A549 (cell line): ENCODE data around the gene PGBD5. TPM values are rescaled to one million over a fixed set of nuclear protein-coding genes. Genes with fewer than 3 reads are reported as not detected.

Experiments used
- ATAC-seq, 2 experiments: fragments of 200-7000 bp in 1 of 2; fragments of >200 bp in 1 of 2; cut with Nextera tagmentation in 1 of 2; cut with Tn5 transposase in 1 of 2; 3 replicates each; pipeline versions ENCODE4 v1.8.0 to v1.9.1; 2018 to 2020; ENCODE audit warnings: mild to moderate bottlenecking in 1 of 2, moderate library complexity in 1 of 2
- CTCF ChIA-PET: fragments of 300-600 bp; sonication (Branson Sonifier 250); formaldehyde crosslinking; extraction: SDS; loops from one replicate; lab custom pipeline; 2021; ENCODE audit warnings: antibody characterized with exemption, inconsistent platforms; lab: Yijun Ruan, JAX
- POLR2A ChIA-PET: fragments of 350-600 bp; formaldehyde crosslinking; extraction: SDS; loops from one replicate; lab custom pipeline; 2021; ENCODE audit warnings: antibody characterized with exemption, inconsistent platforms; lab: Yijun Ruan, JAX
- DNase-seq, 2 experiments: peaks; one replicate each; pipeline versions ENCODE4 v3.0.0 to v3.0.0-alpha.2; 2011 to 2016; ENCODE audit warnings: low read depth in 1 of 2, low spot score in 1 of 2
- FAIRE-seq: peaks from 2 replicates; lab custom pipeline; 2011; peaks lifted over from hg19 to GRCh38; lab: Jason Lieb, UNC
- H3K27ac ChIP-seq, 2 experiments: fragments of >200 bp; sonication (Bioruptor Twin); formaldehyde crosslinking; 3 replicates each; pipeline ENCODE4 v1.5.1; 2016 to 2017
- H3K4me1 ChIP-seq: fragments of >200 bp; sonication (Bioruptor Twin); formaldehyde crosslinking; 3 replicates; pipeline ENCODE4 v1.6.1; 2016
- H3K4me2 ChIP-seq: fragments of >200 bp; sonication (Bioruptor Twin); formaldehyde crosslinking; 3 replicates; pipeline ENCODE4 v1.6.1; 2016
- H3K4me3 ChIP-seq: fragments of >200 bp; sonication (Bioruptor Twin); formaldehyde crosslinking; 3 replicates; pipeline ENCODE4 v1.5.1; 2016
- H3K9me3 ChIP-seq: fragments of >200 bp; sonication (Bioruptor Twin); formaldehyde crosslinking; 3 replicates; pipeline ENCODE4 v1.6.1; 2016
- CBX2 ChIP-seq: fragments of 200-600 bp; sonication (generic); IDR thresholded peaks from 2 replicates; pipeline ENCODE4 v1.6.1; 2016; ENCODE audit warnings: low read depth, mild to moderate bottlenecking, borderline replicate concordance
- CHD4 ChIP-seq: fragments of 200-600 bp; sonication (generic); IDR thresholded peaks from 2 replicates; pipeline ENCODE4 v1.6.1; 2016; ENCODE audit warnings: antibody characterized with exemption, mild to moderate bottlenecking, borderline replicate concordance
- EHMT2 ChIP-seq: fragments of 200-600 bp; sonication (generic); IDR thresholded peaks from 2 replicates; pipeline ENCODE4 v1.6.1; 2016; ENCODE audit warnings: antibody characterized with exemption, low read depth, mild to moderate bottlenecking, moderate library complexity
- EP300 ChIP-seq, 2 experiments: fragments of >200 bp; sonication (Bioruptor Twin); formaldehyde crosslinking; IDR thresholded peaks; 2 replicates in 1 of 2; 3 replicates in 1 of 2; pipeline ENCODE4 v1.6.1; 2016 to 2017
- ESRRA ChIP-seq: fragments of 150-350 bp; IDR thresholded peaks from 2 replicates; pipeline ENCODE4 v1.6.1; 2014; ENCODE audit warnings: mild to moderate bottlenecking, low read length, borderline replicate concordance
- HEYL ChIP-seq: fragments of 250-450 bp; sonication (Bioruptor Pico); IDR thresholded peaks from 2 replicates; pipeline ENCODE4 v1.8.0; 2021; ENCODE audit warnings: mild to moderate bottlenecking, moderate library complexity
- JUNB ChIP-seq: fragments of >200 bp; sonication (Bioruptor Twin); formaldehyde crosslinking; IDR thresholded peaks from 2 replicates; pipeline ENCODE4 v1.6.1; 2016
- NR3C1 ChIP-seq: fragments of >200 bp; sonication (Bioruptor Twin); formaldehyde crosslinking; IDR thresholded peaks from 3 replicates; pipeline ENCODE4 v1.6.1; 2017
- RAD21 ChIP-seq, 2 experiments: fragments of >200 bp in 1 of 2; sonication (Bioruptor Twin) in 1 of 2; formaldehyde crosslinking in 1 of 2; IDR thresholded peaks in 1 of 2; conservative IDR thresholded peaks in 1 of 2; 2 replicates in 1 of 2; 3 replicates in 1 of 2; pipeline ENCODE4 v1.6.1; 2012 to 2018; ENCODE audit warnings: inconsistent platforms in 1 of 2
- RARB ChIP-seq: fragments of 250-450 bp; sonication (Bioruptor Pico); IDR thresholded peaks from 2 replicates; pipeline ENCODE4 v1.8.0; 2021; ENCODE audit warnings: mild to moderate bottlenecking, moderate library complexity
- RNF2 ChIP-seq: fragments of 200-600 bp; sonication (generic); IDR thresholded peaks from 2 replicates; pipeline ENCODE4 v1.6.1; 2016; ENCODE audit warnings: low read depth, mild to moderate bottlenecking, antibody characterized with exemption, moderate library complexity, borderline replicate concordance
- SREBF2 ChIP-seq: fragments of 450-650 bp; IDR thresholded peaks from 2 replicates; pipeline ENCODE4 v1.6.1; 2014; ENCODE audit warnings: mild to moderate bottlenecking, moderate library complexity
- TFCP2L1 ChIP-seq: fragments of 250-450 bp; sonication (Bioruptor Pico); IDR thresholded peaks from 2 replicates; pipeline ENCODE4 v1.5.0; 2021; ENCODE audit warnings: mild to moderate bottlenecking
- ZSCAN20 ChIP-seq: fragments of 250-450 bp; sonication (Bioruptor Pico); IDR thresholded peaks from 2 replicates; pipeline ENCODE4 v1.8.0; 2022; ENCODE audit warnings: mild to moderate bottlenecking, moderate library complexity
- WGBS: methylation state at CpG from one replicate; pipeline ENCODE4 v1.1.6; 2017; ENCODE audit errors: missing lambda C conversion rate; 5-methylcytosine and 5-hydroxymethylcytosine counted together
- polyA plus RNA-seq, 4 experiments: library from polyadenylated mRNA; depleted of rRNA in 3 of 4; stranded (reverse); fragments of >200 nt; fragmentation: RNase III in 1 of 4; extraction: RNeasy Plus Mini Kit Qiagen cat#74134 plus additional on column Dnase treatment in 1 of 4; gene quantifications; 2 replicates in 3 of 4; 3 replicates in 1 of 4; pipeline ENCODE4 v1.2.3, GENCODE V29; 2011 to 2017
- TF ChIP-seq, protein P1 (sequence below): fragments of 150-350 bp; IDR thresholded peaks from 2 replicates; pipeline ENCODE4 v1.6.1; 2014; ENCODE audit warnings: low read depth, mild to moderate bottlenecking, low read length
- TF ChIP-seq, protein P2 (sequence below): fragments of >200 bp; sonication (Bioruptor Twin); formaldehyde crosslinking; IDR thresholded peaks from 3 replicates; pipeline ENCODE4 v1.6.1; 2016
- TF ChIP-seq, protein P3 (sequence below): IDR thresholded peaks from 2 replicates; pipeline ENCODE4 v1.6.1; 2012; ENCODE audit warnings: low read depth, borderline replicate concordance
- TF ChIP-seq, protein P4 (sequence below): fragments of 200-600 bp; sonication (generic); IDR thresholded peaks from 2 replicates; pipeline ENCODE4 v1.6.1; 2016; ENCODE audit warnings: antibody characterized with exemption, mild to moderate bottlenecking, moderate library complexity

PGBD5 gene
- polyA plus RNA-seq, 2 of the 4 experiments (the other 2 are of a cell fraction), result 0.04 to 0.66 TPM

DNA sequence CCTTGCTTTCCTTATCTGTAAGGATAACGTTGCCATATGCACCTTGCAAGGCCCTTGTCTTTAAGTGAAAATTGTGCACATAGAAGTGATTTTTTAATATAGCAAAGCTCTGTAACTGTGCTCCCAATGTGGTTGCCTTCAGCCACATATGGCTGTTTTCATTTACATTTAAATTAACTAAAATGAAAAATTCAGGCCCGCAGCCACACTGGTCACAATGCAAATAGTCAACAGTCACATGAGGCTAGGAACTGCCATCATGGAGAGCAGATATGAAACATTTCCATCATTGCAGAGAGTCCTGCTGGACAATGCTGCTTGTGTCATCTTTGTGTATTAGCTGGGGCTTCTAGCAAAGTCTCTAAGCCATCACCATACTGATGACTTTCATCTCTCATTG, 83.4 kb downstream of the PGBD5 start:
- no peak overlapping the region for H3K4me3 ChIP-seq
- ATAC-seq (no peak), FAIRE-seq (no peak), DNase-seq (no peak)
- POLR2A ChIA-PET, result no interaction called here
- 53% methylated on average over 2 of the region's 2 CpGs for WGBS
- CTCF ChIA-PET, result interaction anchor here (0.9 to 1.2 kb wide), 2 partner anchors 11 to 32 kb away, joined by 3 to 7 read pairs; no protein-coding TSS in a partner anchor
- H3K4me2 ChIP-seq, result no peak overlapping the region
- H3K27ac ChIP-seq, result no peak overlapping the region
- no peaks in the 10 kb centered on the region for H3K9me3 ChIP-seq
- TF ChIP-seq RNF2 (no peak), JUNB (no peak), RARB (CRISPR knock-in tag) (no peak), SREBF2 (no peak), CBX2 (no peak), EHMT2 (no peak), NR3C1 (no peak), RAD21 (conservative IDR thresholded peaks at IDR 0.05 in 1 of 2, IDR thresholded peaks at IDR 0.05 in 1 of 2) (no peak), EP300 (IDR thresholded peaks at IDR 0.05) (no peak), ESRRA (no peak)
- TF ChIP-seq, protein P1, sequence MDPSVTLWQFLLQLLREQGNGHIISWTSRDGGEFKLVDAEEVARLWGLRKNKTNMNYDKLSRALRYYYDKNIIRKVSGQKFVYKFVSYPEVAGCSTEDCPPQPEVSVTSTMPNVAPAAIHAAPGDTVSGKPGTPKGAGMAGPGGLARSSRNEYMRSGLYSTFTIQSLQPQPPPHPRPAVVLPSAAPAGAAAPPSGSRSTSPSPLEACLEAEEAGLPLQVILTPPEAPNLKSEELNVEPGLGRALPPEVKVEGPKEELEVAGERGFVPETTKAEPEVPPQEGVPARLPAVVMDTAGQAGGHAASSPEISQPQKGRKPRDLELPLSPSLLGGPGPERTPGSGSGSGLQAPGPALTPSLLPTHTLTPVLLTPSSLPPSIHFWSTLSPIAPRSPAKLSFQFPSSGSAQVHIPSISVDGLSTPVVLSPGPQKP, result no peak
- TF ChIP-seq, protein P2, sequence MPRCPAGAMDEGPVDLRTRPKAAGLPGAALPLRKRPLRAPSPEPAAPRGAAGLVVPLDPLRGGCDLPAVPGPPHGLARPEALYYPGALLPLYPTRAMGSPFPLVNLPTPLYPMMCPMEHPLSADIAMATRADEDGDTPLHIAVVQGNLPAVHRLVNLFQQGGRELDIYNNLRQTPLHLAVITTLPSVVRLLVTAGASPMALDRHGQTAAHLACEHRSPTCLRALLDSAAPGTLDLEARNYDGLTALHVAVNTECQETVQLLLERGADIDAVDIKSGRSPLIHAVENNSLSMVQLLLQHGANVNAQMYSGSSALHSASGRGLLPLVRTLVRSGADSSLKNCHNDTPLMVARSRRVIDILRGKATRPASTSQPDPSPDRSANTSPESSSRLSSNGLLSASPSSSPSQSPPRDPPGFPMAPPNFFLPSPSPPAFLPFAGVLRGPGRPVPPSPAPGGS, result no peak
- H3K4me1 ChIP-seq, result no peaks in the 10 kb centered on the region

DNA sequence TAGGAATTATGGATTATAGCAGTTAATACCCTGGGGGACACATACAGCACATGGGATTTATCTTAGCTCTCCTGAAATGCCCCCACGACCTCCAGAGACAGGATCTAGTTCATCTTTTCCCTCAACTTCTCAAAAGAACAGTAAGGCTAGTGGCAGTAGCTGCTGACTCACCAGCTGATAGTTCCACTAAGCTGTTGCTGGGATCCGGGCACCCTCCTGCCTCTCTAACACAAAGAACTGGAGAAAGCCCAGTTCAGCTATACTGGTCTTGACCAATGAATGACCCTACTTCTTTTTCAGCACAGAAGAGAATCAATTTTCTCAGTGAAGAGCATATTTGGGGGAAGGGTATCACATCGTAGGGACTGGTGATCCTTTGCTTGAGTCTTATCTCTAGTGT, 84.1 kb downstream of the PGBD5 start:
- Histone ChIP-seq H3K4me3 (no peak overlapping the region), H3K4me2 (no peak overlapping the region), H3K9me3 (no peaks in the 10 kb centered on the region), H3K4me1 (no peaks in the 10 kb centered on the region), H3K27ac (no peak overlapping the region)
- TF ChIP-seq CHD4 (no peak), TFCP2L1 (CRISPR knock-in tag) (no peak), JUNB (no peak)
- ChIA-PET POLR2A (no interaction called here), CTCF (interaction anchor here (0.9 to 1.2 kb wide), 2 partner anchors 10 to 31 kb away, joined by 3 to 7 read pairs; no protein-coding TSS in a partner anchor)
- DNase-seq (no peak), FAIRE-seq (no peak), ATAC-seq (no peak)
- 15% methylated on average over 3 of the region's 3 CpGs for WGBS

DNA sequence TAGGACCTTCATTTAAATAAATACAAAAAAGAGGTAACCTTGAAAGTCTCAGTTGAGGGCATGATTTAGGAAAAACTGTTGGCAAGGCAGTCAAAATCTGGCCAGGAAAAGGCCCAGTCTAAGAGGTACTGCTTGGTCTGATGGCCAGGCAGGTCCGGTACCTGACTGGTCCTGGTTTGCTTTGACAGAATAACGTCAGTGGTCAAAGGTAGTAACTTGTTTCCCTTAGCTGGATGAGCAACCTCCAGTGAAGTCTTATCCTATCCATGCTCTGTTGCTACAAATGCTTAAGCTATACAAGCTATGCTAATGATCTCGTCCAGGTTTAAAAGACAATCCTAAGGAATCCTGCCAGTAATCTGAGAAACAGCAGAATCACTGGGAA, 85.0 kb downstream of the PGBD5 start:
- 7% methylated on average over 3 of the region's 3 CpGs for WGBS
- Histone ChIP-seq H3K4me2 (no peak overlapping the region), H3K4me3 (no peak overlapping the region), H3K9me3 (no peaks in the 10 kb centered on the region), H3K4me1 (no peaks in the 10 kb centered on the region), H3K27ac (no peak overlapping the region)
- ChIA-PET POLR2A (no interaction called here), CTCF (no interaction called here)
- no peak for ATAC-seq
- FAIRE-seq, result no peak
- no peak for DNase-seq
- TF ChIP-seq, protein P3, sequence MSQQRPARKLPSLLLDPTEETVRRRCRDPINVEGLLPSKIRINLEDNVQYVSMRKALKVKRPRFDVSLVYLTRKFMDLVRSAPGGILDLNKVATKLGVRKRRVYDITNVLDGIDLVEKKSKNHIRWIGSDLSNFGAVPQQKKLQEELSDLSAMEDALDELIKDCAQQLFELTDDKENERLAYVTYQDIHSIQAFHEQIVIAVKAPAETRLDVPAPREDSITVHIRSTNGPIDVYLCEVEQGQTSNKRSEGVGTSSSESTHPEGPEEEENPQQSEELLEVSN, result no peak
- TF ChIP-seq ZSCAN20 (CRISPR knock-in tag) (no peak), HEYL (CRISPR knock-in tag) (no peak)
- TF ChIP-seq, protein P4, sequence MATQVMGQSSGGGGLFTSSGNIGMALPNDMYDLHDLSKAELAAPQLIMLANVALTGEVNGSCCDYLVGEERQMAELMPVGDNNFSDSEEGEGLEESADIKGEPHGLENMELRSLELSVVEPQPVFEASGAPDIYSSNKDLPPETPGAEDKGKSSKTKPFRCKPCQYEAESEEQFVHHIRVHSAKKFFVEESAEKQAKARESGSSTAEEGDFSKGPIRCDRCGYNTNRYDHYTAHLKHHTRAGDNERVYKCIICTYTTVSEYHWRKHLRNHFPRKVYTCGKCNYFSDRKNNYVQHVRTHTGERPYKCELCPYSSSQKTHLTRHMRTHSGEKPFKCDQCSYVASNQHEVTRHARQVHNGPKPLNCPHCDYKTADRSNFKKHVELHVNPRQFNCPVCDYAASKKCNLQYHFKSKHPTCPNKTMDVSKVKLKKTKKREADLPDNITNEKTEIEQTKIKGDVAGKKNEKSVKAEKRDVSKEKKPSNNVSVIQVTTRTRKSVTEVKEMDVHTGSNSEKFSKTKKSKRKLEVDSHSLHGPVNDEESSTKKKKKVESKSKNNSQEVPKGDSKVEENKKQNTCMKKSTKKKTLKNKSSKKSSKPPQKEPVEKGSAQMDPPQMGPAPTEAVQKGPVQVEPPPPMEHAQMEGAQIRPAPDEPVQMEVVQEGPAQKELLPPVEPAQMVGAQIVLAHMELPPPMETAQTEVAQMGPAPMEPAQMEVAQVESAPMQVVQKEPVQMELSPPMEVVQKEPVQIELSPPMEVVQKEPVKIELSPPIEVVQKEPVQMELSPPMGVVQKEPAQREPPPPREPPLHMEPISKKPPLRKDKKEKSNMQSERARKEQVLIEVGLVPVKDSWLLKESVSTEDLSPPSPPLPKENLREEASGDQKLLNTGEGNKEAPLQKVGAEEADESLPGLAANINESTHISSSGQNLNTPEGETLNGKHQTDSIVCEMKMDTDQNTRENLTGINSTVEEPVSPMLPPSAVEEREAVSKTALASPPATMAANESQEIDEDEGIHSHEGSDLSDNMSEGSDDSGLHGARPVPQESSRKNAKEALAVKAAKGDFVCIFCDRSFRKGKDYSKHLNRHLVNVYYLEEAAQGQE, result no peak
